ENCODE data around the gene SPTBN4.

DNA sequence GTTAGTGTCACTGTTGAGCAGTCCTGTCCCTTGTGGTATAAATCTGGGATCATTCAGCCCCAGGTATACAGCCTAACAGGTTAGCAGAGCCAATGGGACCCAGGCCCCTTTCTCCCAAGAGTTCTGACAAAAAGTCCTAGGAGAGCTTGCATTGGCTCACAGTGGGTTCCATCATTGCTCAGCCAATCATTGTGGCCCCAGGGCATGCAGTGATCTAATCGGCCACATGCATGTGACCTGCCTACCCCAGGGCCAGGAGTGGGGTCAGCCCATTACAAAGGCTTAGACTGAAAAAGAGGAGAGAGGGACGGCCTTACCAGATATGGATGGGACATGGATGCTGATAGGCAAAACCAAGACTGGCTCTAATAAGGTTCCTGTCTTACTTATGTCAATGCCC lies 41.1 kb downstream of the SPTBN4 start:
- TF ChIP-seq POLR2AphosphoS5 (IDR thresholded peaks at IDR 0.05): no peak
- no peak for TF ChIP-seq CTCF (IDR thresholded peaks at IDR 0.05)
- no peak for TF ChIP-seq EP300 (IDR thresholded peaks at IDR 0.05)
- no peak for TF ChIP-seq POLR2A (IDR thresholded peaks at IDR 0.05)

Data from upper lobe of left lung (tissue), 4 donors.